Right lobe of liver (tissue), 6 donors: Measurements from ENCODE around the gene CUEDC2. TPM values are rescaled to one million over a fixed set of nuclear protein-coding genes. Genes with fewer than 3 reads are reported as not detected.

ENCODE experiments used
- ATAC-seq, 4 donors: fragments of 200-7000 bp; cut with Tn5 transposase; one replicate each; pipeline ENCODE4 v1.9.1; 2020; ENCODE audit warnings: mild to moderate bottlenecking in 4 of 4, moderate library complexity in 4 of 4
- DNase-seq, 3 donors: peaks; one replicate each; pipeline ENCODE4 v3.0.0-alpha.2; 2020
- H3K27ac ChIP-seq, 3 donors: fragments of 200-600 bp; one replicate each; pipeline ENCODE4 v1.8.0; 2022
- H3K27me3 ChIP-seq, 2 donors: fragments of 200-600 bp; one replicate each; pipeline ENCODE4 v1.8.0; 2022
- H3K36me3 ChIP-seq, 4 donors: fragments of 200-600 bp; sonication (generic) in 1 of 4; one replicate each; pipeline versions ENCODE4 v1.5.1 to v1.8.0; 2017 to 2022; ENCODE audit warnings: control low read depth in 1 of 4
- H3K4me1 ChIP-seq, 4 donors: fragments of 200-600 bp; sonication (generic) in 1 of 4; one replicate each; pipeline versions ENCODE4 v1.5.1 to v1.8.0; 2017 to 2022; ENCODE audit warnings: control low read depth in 1 of 4
- H3K4me3 ChIP-seq, 3 donors: fragments of 200-600 bp; one replicate each; pipeline ENCODE4 v1.8.0; 2022
- H3K9me3 ChIP-seq, 4 donors: fragments of 200-600 bp; sonication (generic) in 1 of 4; one replicate each; pipeline versions ENCODE4 v1.5.1 to v1.8.0; 2017 to 2022; ENCODE audit warnings: control low read depth in 1 of 4
- CTCF ChIP-seq, 4 donors: fragments of 200-600 bp in 3 of 4; fragments of 450-650 bp in 1 of 4; IDR thresholded peaks; one replicate each; pipeline versions ENCODE4 v1.5.1 to v1.8.0; 2016 to 2022; ENCODE audit warnings: antibody characterized with exemption in 4 of 4, mild to moderate bottlenecking in 2 of 4
- POLR2A ChIP-seq: fragments of 450-650 bp; IDR thresholded peaks from one replicate; pipeline ENCODE4 v1.6.1; 2017; ENCODE audit warnings: antibody characterized with exemption, mild to moderate bottlenecking
- WGBS: methylation state at CpG from one replicate; pipeline ENCODE4 v1.1.6; 2018; ENCODE audit warnings: low coverage, low lambda C conversion rate; ENCODE audit not compliant: insufficient coverage; ENCODE audit errors: missing lambda C conversion rate; 5-methylcytosine and 5-hydroxymethylcytosine counted together
- intact Hi-C, 2 donors: fragments of 100-400 bp; cut with DNase I; formaldehyde crosslinking; loops; one replicate each; pipeline versions ENCODE4 v1.11.2 to v1.14.1; 2022
- total RNA-seq, 6 experiments: library from RNA; depleted of rRNA in 2 of 6; stranded (reverse); fragments of >200 nt in 2 of 6; fragmentation: NEBNext Ultra II Directional in 3 of 6; extraction: Animal tissue kit (Norgen Biotek cat#: 25700) in 3 of 6; gene quantifications; one replicate each; pipeline versions ENCODE4 v1.1.0 to v1.2.4, GENCODE V29; 2016 to 2023
- donor health status: DM: no; HTN: yes; CAD: no.
- donor health status: DM: no; HTN: no; CAD: no.
- donor health status: DM: no; HTN: no; CAD: no.
- donor health status: DM: no; HTN: yes; CAD: no.
- donor health status: DM: no; HTN: yes; CAD: no.

CUEDC2 gene
- total RNA-seq, 6 experiments from 2014 or later = 23.0 to 32.1 (median 26.8) TPM

GRCh38 chr10:102452672-102453340 is 20.4 kb upstream of the CUEDC2 start:
- H3K27me3 ChIP-seq = no peaks in the 10 kb centered on the region
- DNase-seq (peak in 1 of 3 donors; percentile 42), ATAC-seq (peak; percentile 2 to 29 (median 15))
- H3K4me1 ChIP-seq = peaks cover 0 to 24% (median 3%) of the 10 kb centered on the region in 4 donors
- intact Hi-C loops = no loop called here
- 56% methylated on average over 2 of the region's 3 CpGs for WGBS
- H3K4me3 ChIP-seq = no peak overlapping the region
- no peaks in the 10 kb centered on the region for H3K36me3 ChIP-seq
- H3K27ac ChIP-seq = peak overlapping the region in 1 of 3 donors; percentile 57
- no peaks in the 10 kb centered on the region for H3K9me3 ChIP-seq
- TF ChIP-seq CTCF (IDR thresholded peaks at IDR 0.05) (no peak), POLR2A (no peak)

- H3K36me3 ChIP-seq = no peaks in the 10 kb centered on the region
- no peaks in the 10 kb centered on the region for H3K27me3 ChIP-seq
- no peak for DNase-seq
- WGBS = 33% methylated on average over 18 of the region's 28 CpGs
- H3K4me1 ChIP-seq = peaks cover 0 to 24% (median 3%) of the 10 kb centered on the region in 4 donors
- no peak for TF ChIP-seq CTCF (IDR thresholded peaks at IDR 0.05)
- no peak for TF ChIP-seq POLR2A
- H3K4me3 ChIP-seq = peak within 1 kb of the TSS; percentile 62 to 92 (median 77)
- no peak for ATAC-seq
- no peaks in the 10 kb centered on the region for H3K9me3 ChIP-seq
- intact Hi-C loops = no loop called here
- peak within 1 kb of the TSS; percentile 66 to 76 (median 68) for H3K27ac ChIP-seq
Measured at GRCh38 chr10:102451105-102451969, 19.0 kb upstream of the CUEDC2 start, which contains the start of gene C10orf95. Gene C10orf95, minus strand, starts transcription at chr10:102451543. Its CDS starts 450 bp downstream, at chr10:102451093.

- TF ChIP-seq POLR2A (peak; percentile 84), CTCF (IDR thresholded peaks at IDR 0.05) (no peak)
- Histone ChIP-seq H3K9me3 (no peaks in the 10 kb centered on the region), H3K4me3 (peak overlapping the region; percentile 62 to 92 (median 77)), H3K4me1 (peaks cover 0 to 24% (median 3%) of the 10 kb centered on the region in 4 donors), H3K36me3 (no peaks in the 10 kb centered on the region), H3K27me3 (no peaks in the 10 kb centered on the region), H3K27ac (peak overlapping the region; percentile 66 to 76 (median 68))
- 0% methylated on average over 1 of the region's 104 CpGs for WGBS
- ATAC-seq (peak; percentile 76 to 90 (median 88)), DNase-seq (peak; percentile 90 to 91 (median 91))
- intact Hi-C loops = no loop called here
Measured at GRCh38 chr10:102450374-102451104, 18.2 kb upstream of the CUEDC2 start.

GRCh38 chr10:102450124-102450373 is 17.7 kb upstream of the CUEDC2 start:
- H3K9me3 ChIP-seq = no peaks in the 10 kb centered on the region
- no peaks in the 10 kb centered on the region for H3K36me3 ChIP-seq
- intact Hi-C loops = no loop called here
- WGBS = 0% methylated on average over 7 of the region's 11 CpGs
- DNase-seq (no peak), ATAC-seq (peak in 2 of 4 donors; percentile 4 to 5)
- no peak for TF ChIP-seq POLR2A
- H3K27me3 ChIP-seq = no peaks in the 10 kb centered on the region
- peak overlapping the region; percentile 54 to 76 (median 66) for H3K27ac ChIP-seq
- peaks cover 0 to 24% (median 3%) of the 10 kb centered on the region in 4 donors for H3K4me1 ChIP-seq
- H3K4me3 ChIP-seq = peak overlapping the region; percentile 62 to 92 (median 77)
